GM12874 (cell line): Measurements from ENCODE around the gene FAM53C.

Experiments
- TF ChIP-seq, protein P1 (sequence below): IDR thresholded peaks from 2 replicates; pipeline ENCODE4 v1.5.1; 2011; ENCODE audit warnings: low read depth, mild to moderate bottlenecking, control low read depth, low read length, moderate library complexity; ENCODE audit not compliant: insufficient read depth

FAM53C gene

GRCh38 chr5:138352071-138352721 lies 14.1 kb downstream of the FAM53C start, which contains the start of gene KDM3B:
Gene KDM3B, plus strand, starts transcription at chr5:138352685. Its CDS starts 111 bp downstream, at chr5:138352796.
- TF ChIP-seq, protein P1, sequence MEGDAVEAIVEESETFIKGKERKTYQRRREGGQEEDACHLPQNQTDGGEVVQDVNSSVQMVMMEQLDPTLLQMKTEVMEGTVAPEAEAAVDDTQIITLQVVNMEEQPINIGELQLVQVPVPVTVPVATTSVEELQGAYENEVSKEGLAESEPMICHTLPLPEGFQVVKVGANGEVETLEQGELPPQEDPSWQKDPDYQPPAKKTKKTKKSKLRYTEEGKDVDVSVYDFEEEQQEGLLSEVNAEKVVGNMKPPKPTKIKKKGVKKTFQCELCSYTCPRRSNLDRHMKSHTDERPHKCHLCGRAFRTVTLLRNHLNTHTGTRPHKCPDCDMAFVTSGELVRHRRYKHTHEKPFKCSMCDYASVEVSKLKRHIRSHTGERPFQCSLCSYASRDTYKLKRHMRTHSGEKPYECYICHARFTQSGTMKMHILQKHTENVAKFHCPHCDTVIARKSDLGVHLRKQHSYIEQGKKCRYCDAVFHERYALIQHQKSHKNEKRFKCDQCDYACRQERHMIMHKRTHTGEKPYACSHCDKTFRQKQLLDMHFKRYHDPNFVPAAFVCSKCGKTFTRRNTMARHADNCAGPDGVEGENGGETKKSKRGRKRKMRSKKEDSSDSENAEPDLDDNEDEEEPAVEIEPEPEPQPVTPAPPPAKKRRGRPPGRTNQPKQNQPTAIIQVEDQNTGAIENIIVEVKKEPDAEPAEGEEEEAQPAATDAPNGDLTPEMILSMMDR: peak; percentile 100

GRCh38 chr5:138352722-138353559 lies 14.9 kb downstream of the FAM53C start:
- TF ChIP-seq, protein P1: peak; percentile 73

DNA sequence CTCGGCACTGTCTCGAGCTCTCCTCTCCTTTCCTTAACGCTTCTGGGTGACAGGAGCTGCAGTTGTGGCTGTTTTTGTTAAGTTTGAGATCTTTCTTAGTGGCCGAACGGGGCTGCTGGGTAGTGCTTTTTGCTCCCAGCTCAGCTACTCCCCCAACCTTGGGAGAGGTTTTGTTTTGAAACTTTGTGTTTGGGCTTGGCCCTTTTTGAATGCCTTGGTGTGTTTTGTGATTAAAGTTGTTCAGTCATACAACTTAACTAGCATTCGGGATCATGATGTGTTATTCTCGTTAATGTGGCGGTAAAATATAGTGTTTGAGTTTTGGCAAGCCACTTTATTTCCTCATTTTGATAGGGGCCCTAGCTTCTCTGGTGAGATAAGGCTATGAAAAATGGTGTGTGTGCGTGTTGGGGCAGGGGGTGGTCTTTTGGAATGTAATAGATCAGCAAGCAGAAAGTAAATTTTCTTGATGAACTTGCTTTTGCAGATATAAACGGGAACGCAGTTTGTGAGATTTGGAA lies 15.6 kb downstream of the FAM53C start:
- TF ChIP-seq, protein P1: no peak

- TF ChIP-seq, protein P1: no peak
These were observed 16.3 kb downstream of the FAM53C start for GRCh38 chr5:138354387-138354786.

- TF ChIP-seq, protein P1: no peak
These were observed 16.9 kb downstream of the FAM53C start for GRCh38 chr5:138354926-138355378.

DNA sequence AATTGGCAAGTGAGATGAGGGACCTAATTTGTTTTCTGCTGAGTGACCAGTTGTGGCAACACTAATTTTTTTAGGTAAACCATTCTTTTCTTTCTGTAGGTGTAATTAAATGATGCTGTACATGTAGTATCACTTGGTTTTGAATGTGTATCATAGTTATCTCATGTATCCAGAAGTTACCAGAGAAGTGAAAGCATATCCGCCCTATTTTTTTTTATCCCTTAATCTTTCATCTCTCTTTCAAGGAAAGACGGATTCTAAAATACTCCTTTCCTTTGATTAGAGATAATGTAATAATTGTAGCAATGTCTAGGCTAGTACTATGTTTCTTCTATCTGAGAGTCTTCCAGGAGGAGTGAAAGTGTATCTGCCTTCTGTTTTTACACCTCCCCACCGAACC lies 21.6 kb downstream of the FAM53C start:
- TF ChIP-seq, protein P1: no peak

DNA sequence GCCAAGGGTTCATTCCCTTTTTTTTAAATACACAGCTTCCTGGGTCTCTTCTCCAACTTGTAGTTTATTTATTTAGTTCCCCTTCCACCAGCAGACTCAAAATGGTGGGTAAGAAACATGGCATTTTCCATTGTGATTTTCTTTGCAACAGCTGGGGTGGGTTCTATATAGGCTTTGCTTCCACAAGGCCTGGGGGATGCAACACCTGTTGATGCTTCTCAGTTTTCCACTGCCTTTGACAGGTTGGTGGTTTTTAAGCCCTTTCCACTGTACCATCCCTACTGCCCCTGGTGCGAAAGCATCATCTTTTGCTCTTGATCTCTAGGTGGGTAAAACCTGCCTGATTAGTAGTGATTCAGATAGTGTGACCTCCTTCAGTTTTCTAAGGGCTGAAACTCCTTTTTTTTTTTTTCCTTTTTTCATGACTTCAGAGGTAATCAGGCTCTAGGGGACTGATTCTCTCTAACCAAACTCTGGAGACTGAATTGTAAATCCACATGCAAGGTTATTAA lies 22.9 kb downstream of the FAM53C start:
- TF ChIP-seq, protein P1: no peak
